NCI-H1092 (cell line): ENCODE results near the gene ZAR1.

Experiments used
- DNase-seq: peaks from one replicate; lab custom pipeline; 2025; lab: John Stamatoyannopoulos, UW

The ZAR1 gene

GRCh38 chr4:48490680-48491513, 845 bp downstream of the ZAR1 start:
- DNase-seq, result no peak

GRCh38 chr4:48491514-48492176, 1.6 kb downstream of the ZAR1 start:
- DNase-seq, result no peak

GRCh38 chr4:48493452-48494100, 3.5 kb downstream of the ZAR1 start:
- DNase-seq, result no peak

GRCh38 chr4:48495941-48496340, 5.9 kb downstream of the ZAR1 start:
- DNase-seq, result no peak

DNA sequence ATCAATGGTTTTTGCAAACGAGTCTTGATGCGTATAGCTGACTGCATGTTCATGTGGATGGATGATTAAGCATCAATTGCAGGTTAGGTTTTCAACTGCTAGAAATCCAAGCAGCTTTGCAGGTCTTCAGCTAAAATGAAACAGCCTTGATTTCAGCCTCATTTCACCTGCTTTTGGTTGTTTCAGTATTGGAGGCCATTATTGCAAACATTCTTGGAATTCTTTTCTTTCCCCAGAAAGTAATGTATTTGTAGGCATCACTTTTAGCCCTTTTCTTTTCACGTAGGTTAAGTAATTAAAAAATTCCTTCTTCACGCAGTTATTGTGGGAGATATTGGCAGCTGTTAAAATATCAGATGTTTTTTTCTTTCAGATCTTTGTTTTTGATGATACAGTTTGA, 8.8 kb downstream of the ZAR1 start:
- no peak for DNase-seq

DNA sequence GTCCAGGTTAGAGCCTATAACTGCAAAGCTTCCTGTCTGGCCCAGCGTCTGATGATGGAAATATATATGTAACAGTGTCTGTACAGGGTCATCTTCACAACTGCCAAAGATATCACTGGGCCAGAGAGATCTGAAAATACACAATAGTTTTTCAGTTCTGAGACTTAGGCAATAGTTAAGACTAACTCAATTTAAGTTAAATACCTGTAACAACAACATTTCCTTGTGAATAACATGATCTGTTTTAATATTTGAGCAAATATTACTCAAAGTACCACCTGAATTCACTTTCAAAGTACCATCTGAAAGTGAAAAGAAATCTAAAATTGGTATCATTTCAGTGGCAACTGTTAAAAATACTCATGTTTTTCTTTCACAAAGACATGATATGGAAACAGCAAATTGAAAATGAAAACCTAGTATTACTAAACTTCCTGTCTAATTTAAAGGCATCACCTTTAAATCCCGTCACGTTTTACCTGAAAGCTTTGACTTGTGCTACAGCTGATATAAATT, 9.6 kb downstream of the ZAR1 start:
- no peak for DNase-seq

DNA sequence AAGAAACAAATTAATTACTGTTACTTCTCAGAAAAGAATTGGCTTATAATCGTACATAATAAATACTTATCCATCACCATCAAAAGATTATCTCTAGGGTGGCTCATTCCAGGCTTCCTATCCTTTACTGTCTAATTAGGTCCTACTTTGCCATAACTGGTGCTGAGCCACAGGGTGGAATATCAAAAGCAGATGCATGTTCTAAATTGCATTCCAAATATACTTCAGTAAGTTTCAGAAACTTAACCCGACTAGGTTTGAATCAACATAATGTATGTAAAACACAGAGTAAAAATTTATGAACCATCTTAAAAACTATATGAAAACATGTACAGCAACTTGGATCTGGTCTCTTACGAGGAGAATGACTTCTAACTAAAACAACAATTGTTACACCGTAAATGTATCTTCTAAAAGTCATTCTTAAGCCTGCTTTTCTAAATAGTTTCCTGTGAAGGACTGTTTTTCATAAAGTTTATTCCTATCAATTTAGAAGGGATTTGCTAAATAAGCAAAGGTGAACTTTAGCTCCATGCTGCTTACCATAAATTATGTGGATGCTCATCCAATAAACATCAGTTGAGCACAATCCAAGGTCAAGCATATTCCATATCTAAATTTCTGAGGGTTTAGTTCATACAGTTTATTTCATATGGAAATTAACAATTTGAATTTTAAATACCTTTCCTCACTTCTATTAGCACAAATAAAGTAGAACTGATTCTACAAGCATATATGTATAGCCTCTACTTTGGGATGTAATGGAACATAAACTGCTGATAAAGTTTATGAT, 13.4 kb downstream of the ZAR1 start:
- DNase-seq, result no peak

- DNase-seq, result no peak
Measured at GRCh38 chr4:48504026-48504330, 13.9 kb downstream of the ZAR1 start.

GRCh38 chr4:48504352-48504751, 14.3 kb downstream of the ZAR1 start:
- DNase-seq, result no peak

- DNase-seq, result no peak
Measured at GRCh38 chr4:48506716-48507115, 16.7 kb downstream of the ZAR1 start.

DNA sequence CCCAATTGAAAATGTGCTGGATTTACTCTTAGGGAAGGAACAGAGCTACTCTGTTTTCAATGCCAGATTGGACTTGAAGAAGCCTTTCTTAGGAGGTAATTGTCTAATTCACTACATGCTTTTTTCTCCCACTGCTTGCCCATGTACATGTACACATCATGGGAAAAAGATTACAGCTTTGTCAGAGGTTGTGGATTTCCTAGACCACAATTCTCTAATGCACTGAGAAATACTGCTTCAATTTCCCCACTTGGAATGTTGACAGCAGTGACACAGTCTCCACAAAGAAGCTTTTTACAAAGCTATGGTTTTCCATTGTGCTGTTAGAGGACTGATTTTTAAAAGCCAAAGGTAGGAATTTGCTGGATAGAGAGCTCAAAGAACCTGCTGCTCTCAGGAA, 19.5 kb downstream of the ZAR1 start:
- no peak for DNase-seq

DNA sequence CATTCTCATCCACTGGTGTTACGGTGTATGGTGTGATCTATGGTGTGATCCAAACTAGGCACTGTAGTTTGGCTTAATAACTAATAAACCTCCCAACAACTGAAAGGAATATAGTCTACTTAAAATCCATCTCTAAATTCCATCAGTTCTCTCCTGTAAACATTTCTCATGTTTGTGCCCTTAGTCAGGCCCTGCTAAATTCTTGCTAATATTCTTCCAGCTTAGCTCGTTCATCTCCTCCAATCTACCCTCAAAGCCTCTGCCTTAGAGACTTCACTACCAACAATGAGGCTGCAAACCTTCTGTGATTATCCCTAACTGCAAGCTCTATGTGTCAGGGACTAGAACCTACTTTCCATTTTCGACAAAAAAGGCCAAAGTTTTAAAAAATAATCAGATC, 28.1 kb downstream of the ZAR1 start:
- no peak for DNase-seq

GRCh38 chr4:48526406-48526805, 36.4 kb downstream of the ZAR1 start:
- no peak for DNase-seq

- DNase-seq, result no peak
Measured at GRCh38 chr4:48538358-48538757, 48.3 kb downstream of the ZAR1 start.

DNA sequence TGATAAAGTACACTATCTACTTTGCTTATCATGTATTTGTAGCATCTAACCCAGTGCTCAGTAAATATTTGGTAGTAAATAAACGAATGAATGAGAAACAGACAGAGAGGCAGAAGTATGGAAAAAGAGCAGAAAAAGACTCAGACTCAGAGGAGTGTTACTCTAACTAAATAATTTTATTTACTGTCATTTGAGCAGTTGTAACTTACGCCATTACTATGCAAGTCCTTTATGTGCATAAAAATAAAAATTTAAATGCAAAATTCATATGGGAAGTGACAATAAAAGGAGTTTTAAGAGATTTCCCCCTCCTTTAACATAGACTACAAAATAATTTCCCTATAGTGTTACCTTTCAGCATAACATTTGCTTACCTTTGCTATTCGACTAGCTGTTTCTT, 49.5 kb downstream of the ZAR1 start:
- no peak for DNase-seq

GRCh38 chr4:48542888-48543287, 52.8 kb downstream of the ZAR1 start:
- DNase-seq, result no peak

- no peak for DNase-seq
Measured at GRCh38 chr4:48543796-48544195, 53.7 kb downstream of the ZAR1 start.
